ENCODE data around the gene BSND.
"Not testable (repeated sequence)": the region's sequence is repeated elsewhere in the genome, so short reads cannot be mapped to it uniquely, and the experiment has no call there.

Gene BSND

GRCh38 chr1:54962612-54963395 is 35.9 kb upstream of the BSND start:
- Mint-ChIP-seq H3K36me3 (ENCODE audit: low read depth) (peaks cover 4% of the 10 kb centered on the region), H3K27ac (no peak overlapping the region), H3K4me3 (no peak overlapping the region), H3K9me3 (peaks cover 24% of the 10 kb centered on the region), H3K27me3 (ENCODE audit: low read depth, poor library complexity) (peaks cover 3% of the 10 kb centered on the region), H3K4me1 (no peaks in the 10 kb centered on the region)
- no peak for DNase-seq
- TF ChIP-seq CTCF (IDR thresholded peaks at IDR 0.05), result no peak

GRCh38 chr1:54963829-54964228 is 34.9 kb upstream of the BSND start:
- not testable (repeated sequence) for H3K27ac Mint-ChIP-seq

GRCh38 chr1:54965624-54966340 is 33.0 kb upstream of the BSND start:
- H3K4me3 Mint-ChIP-seq, result no peak overlapping the region
- no peak overlapping the region for H3K27ac Mint-ChIP-seq
- TF ChIP-seq CTCF (IDR thresholded peaks at IDR 0.05), result no peak
- no peaks in the 10 kb centered on the region for H3K36me3 Mint-ChIP-seq (ENCODE audit: low read depth)
- no peak for DNase-seq
- H3K9me3 Mint-ChIP-seq, result no peaks in the 10 kb centered on the region
- H3K4me1 Mint-ChIP-seq, result no peaks in the 10 kb centered on the region
- H3K27me3 Mint-ChIP-seq (ENCODE audit: low read depth, poor library complexity), result peaks cover 7% of the 10 kb centered on the region

More at GRCh38 chr1:54963829-54964228, 34.9 kb upstream of the BSND start:
- not testable (repeated sequence) for H3K27me3 Mint-ChIP-seq (ENCODE audit: low read depth, poor library complexity); H3K36me3 Mint-ChIP-seq (ENCODE audit: low read depth); DNase-seq; H3K4me3 Mint-ChIP-seq; H3K4me1 Mint-ChIP-seq
- peaks cover 14% of the 10 kb centered on the region for H3K9me3 Mint-ChIP-seq

GRCh38 chr1:54967372-54967771 is 31.4 kb upstream of the BSND start:
- no peak for DNase-seq
- H3K36me3 Mint-ChIP-seq (ENCODE audit: low read depth), result no peaks in the 10 kb centered on the region
- no peak for TF ChIP-seq CTCF (IDR thresholded peaks at IDR 0.05)

GRCh38 chr1:54968551-54968950 is 30.2 kb upstream of the BSND start:
- no peak overlapping the region for H3K27ac Mint-ChIP-seq
- peaks cover 12% of the 10 kb centered on the region for H3K27me3 Mint-ChIP-seq (ENCODE audit: low read depth, poor library complexity)
- H3K9me3 Mint-ChIP-seq, result no peaks in the 10 kb centered on the region
- no peaks in the 10 kb centered on the region for H3K36me3 Mint-ChIP-seq (ENCODE audit: low read depth)
- DNase-seq, result no peak
- H3K4me3 Mint-ChIP-seq, result no peak overlapping the region
- TF ChIP-seq CTCF (IDR thresholded peaks at IDR 0.05), result no peak
- peaks cover 5% of the 10 kb centered on the region for H3K4me1 Mint-ChIP-seq

More at GRCh38 chr1:54967372-54967771, 31.4 kb upstream of the BSND start:
- no peaks in the 10 kb centered on the region for H3K9me3 Mint-ChIP-seq
- no peak overlapping the region for H3K27ac Mint-ChIP-seq
- H3K4me1 Mint-ChIP-seq, result no peaks in the 10 kb centered on the region
- peaks cover 8% of the 10 kb centered on the region for H3K27me3 Mint-ChIP-seq (ENCODE audit: low read depth, poor library complexity)
- H3K4me3 Mint-ChIP-seq, result no peak overlapping the region

- Mint-ChIP-seq H3K27me3 (ENCODE audit: low read depth, poor library complexity) (peaks cover 13% of the 10 kb centered on the region), H3K4me3 (no peak overlapping the region), H3K36me3 (ENCODE audit: low read depth) (no peaks in the 10 kb centered on the region), H3K9me3 (no peaks in the 10 kb centered on the region), H3K4me1 (peaks cover 11% of the 10 kb centered on the region), H3K27ac (no peak overlapping the region)
- DNase-seq, result no peak
- TF ChIP-seq CTCF (IDR thresholded peaks at IDR 0.05), result no peak
These were observed 28.9 kb upstream of the BSND start for GRCh38 chr1:54969879-54970278.

Data from nephron progenitor cell (in vitro differentiated cells).